PFSK-1 (cell line): ENCODE measurements around the gene MINDY4B.

ENCODE experiments used
- FOXP2 ChIP-seq: optimal IDR thresholded peaks from 2 replicates; pipeline ENCODE3; 2011; ENCODE audit warnings: borderline replicate concordance, control low read depth, inconsistent platforms; ENCODE audit not compliant: insufficient read depth; ENCODE audit errors: extremely low read length, extremely low read depth
- POLR2AphosphoS5 ChIP-seq: IDR thresholded peaks from 2 replicates; pipeline ENCODE4 v1.6.1; 2012; ENCODE audit warnings: low read depth, mild to moderate bottlenecking, control low read depth, low read length, moderate library complexity
- REST ChIP-seq, 2 experiments: IDR thresholded peaks; 2 replicates each; pipeline versions ENCODE4 v1.6.1 to v1.8.0; 2011 to 2012; ENCODE audit warnings: low read depth in 2 of 2, low read length in 2 of 2, control low read depth in 1 of 2, inconsistent platforms in 1 of 2, mild to moderate bottlenecking in 1 of 2, moderate library complexity in 1 of 2; ENCODE audit not compliant: insufficient read depth in 1 of 2
- SIN3A ChIP-seq: IDR thresholded peaks from 2 replicates; pipeline ENCODE4 v1.6.1; 2012; ENCODE audit warnings: mild to moderate bottlenecking, low read length, moderate library complexity, borderline replicate concordance; ENCODE audit not compliant: insufficient read depth
- TAF1 ChIP-seq: IDR thresholded peaks from 2 replicates; pipeline ENCODE4 v1.6.1; 2012; ENCODE audit warnings: low read length, control low read depth, borderline replicate concordance; ENCODE audit not compliant: insufficient read depth

Gene MINDY4B

GRCh38 chr3:150933473-150933995, 28.3 kb upstream of the MINDY4B start:
- TF ChIP-seq REST (IDR thresholded peaks at IDR 0.05; ENCODE audit: insufficient read depth in 1 of 2, low read depth in 2 of 2, low read length in 2 of 2) (no peak), TAF1 (no peak), SIN3A (no peak), POLR2AphosphoS5 (no peak), FOXP2 (no peak)

- TF ChIP-seq TAF1 (no peak), POLR2AphosphoS5 (no peak), FOXP2 (no peak), SIN3A (no peak), REST (IDR thresholded peaks at IDR 0.05; ENCODE audit: insufficient read depth in 1 of 2, low read depth in 2 of 2, low read length in 2 of 2) (no peak)
Observed at GRCh38 chr3:150931745-150932144, 26.5 kb upstream of the MINDY4B start.

GRCh38 chr3:150930839-150931238, 25.6 kb upstream of the MINDY4B start:
- TF ChIP-seq FOXP2: no peak
- no peak for TF ChIP-seq REST (IDR thresholded peaks at IDR 0.05; ENCODE audit: insufficient read depth in 1 of 2, low read depth in 2 of 2, low read length in 2 of 2)

- TF ChIP-seq SIN3A (no peak), TAF1 (no peak), POLR2AphosphoS5 (no peak), REST (IDR thresholded peaks at IDR 0.05; ENCODE audit: insufficient read depth in 1 of 2, low read depth in 2 of 2, low read length in 2 of 2) (no peak), FOXP2 (no peak)
Observed at GRCh38 chr3:150928234-150928633, 23.0 kb upstream of the MINDY4B start.

- TF ChIP-seq SIN3A: no peak
- no peak for TF ChIP-seq TAF1
- TF ChIP-seq FOXP2: no peak
- no peak for TF ChIP-seq POLR2AphosphoS5
- no peak for TF ChIP-seq REST (IDR thresholded peaks at IDR 0.05; ENCODE audit: insufficient read depth in 1 of 2, low read depth in 2 of 2, low read length in 2 of 2)
Observed at GRCh38 chr3:150926328-150926727, 21.1 kb upstream of the MINDY4B start.
